ENCODE measurements around the gene COPS2.

DNA sequence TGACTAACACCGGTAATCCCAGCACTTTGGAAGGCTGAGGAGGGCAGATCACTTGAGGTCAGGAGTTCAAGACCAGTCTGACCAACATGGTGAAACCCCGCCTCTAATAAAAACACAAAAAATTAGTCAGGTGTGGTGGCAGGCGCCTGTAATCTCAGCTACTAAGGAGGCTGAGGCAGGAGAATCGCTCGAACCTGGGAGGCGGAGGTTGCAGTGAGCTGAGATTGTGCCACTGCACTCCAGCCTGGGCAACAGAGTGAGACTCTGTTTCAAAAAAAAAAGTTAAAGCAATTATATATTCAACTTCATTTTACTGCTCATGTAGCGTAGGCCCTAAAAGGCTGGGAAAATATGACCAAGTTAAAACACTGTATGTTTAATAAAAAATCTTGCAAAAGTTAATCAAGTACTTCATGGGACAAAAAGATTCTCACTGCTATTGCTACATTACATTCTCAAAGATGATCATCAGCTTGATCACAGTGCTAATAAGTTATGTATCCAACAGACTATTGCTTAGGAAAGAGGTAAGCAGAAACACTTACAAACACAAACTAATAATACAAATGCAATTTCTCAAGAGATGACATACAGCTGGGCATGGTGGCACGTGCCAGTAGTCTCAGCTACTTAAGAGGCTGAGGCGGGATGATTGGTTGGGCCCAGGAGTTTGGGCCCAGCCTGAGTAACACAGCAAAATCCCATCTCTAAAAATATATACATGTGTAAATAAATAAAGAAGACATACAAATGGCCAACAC is 2.7 kb downstream of the COPS2 start:
- TF ChIP-seq CTCF (IDR thresholded peaks at IDR 0.05) (no peak), POLR2A (IDR thresholded peaks at IDR 0.05) (no peak)

Measured in right lobe of liver (tissue), 4 donors.